GM18517 (cell line): ENCODE results near the gene ACADM.
"Not testable (repeated sequence)": the region's sequence is repeated elsewhere in the genome, so short reads cannot be mapped to it uniquely, and the experiment has no call there.

Source experiments
- ATAC-seq: cut with Tn5 transposase; IDR thresholded peaks from one replicate; pipeline ENCODE4 v1.9.1; 2021; ENCODE audit warnings: mild to moderate bottlenecking, moderate library complexity; ENCODE audit not compliant: unreplicated experiment

The ACADM gene

GRCh38 chr1:75791022-75791421, 66.5 kb downstream of the ACADM start:
- ATAC-seq: no peak

GRCh38 chr1:75792091-75792490, 67.6 kb downstream of the ACADM start:
- no peak for ATAC-seq

DNA sequence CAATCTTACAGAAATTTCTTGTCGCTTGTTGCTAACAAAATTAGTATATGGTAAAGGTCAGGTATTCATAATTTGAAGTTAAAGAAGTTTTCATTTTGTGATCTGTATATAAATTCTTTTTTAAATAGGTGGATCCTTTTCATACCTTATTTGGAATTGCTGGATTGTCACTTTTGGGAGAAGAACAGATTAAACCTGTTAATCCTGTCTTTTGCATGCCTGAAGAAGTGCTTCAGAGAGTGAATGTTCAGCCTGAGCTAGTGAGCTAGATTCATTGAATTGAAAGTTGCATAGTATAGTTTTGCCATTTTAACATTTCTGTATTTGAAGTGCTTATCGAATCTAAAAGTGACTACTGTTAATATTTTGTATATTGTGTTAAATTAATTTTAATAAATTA, 69.9 kb downstream of the ACADM start:
- ATAC-seq: no peak

DNA sequence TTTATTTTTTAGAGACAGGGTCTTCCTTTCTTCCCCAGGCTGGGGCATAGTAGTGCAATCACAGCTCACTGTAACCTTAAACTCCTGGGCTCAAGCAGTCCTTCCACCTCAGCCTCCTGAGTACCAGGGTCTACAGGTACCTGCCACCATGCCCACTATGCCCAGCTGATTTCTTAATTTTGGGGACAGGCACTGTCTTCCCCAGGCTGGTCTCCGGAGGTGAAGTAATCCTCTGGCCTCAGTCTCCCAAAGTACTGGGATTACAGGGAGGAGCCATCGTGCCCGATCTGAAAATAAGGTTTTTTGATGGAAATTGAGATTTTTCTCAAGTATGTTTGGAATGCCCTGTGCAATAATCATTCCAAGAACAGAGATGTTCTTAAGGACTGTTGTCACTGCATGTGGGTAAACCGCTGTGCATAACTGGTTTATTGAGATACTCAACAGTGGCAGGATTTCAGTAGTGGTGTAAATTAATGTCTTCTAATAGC, 71.2 kb downstream of the ACADM start:
- ATAC-seq: no peak

DNA sequence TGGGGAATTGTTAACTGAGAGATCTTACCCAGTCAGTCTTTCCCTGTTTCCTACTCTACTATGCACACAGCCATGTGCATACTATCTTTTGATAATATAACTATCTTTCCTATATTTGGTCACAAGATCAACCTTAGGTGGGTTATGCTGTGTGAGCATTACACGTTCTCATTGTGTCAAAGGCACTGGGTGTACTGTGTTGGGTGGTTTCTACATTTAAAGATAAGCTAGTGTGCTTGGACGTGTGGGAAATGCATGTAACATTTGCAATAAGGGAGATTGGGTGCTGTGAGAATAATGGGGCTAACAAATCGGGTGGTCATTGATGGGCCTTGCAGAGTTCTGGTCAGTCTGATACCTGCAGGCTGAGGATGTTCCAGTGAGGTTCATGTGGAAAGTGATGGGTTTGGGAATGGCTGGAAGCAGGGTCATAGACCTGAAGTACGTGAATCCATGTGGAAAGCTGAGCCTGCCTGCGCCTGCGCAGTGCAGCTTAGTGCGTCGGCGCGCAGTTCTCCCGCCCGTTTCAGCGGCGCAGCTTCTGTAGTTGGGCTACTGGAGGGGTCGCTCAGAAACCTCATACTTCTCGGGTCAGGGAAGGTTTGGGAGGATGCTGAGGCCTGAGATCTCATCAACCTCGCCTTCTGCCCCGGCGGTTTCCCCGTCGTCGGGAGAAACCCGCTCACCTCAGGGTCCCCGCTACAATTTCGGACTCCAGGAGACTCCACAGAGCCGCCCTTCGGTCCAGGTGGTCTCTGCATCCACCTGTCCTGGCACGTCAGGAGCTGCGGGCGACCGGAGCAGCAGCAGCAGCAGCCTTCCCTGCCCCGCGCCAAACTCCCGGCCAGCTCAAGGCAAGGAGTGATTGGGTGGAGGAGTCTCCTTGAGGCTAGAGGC, 72.1 kb downstream of the ACADM start, which contains the start of gene MSH4:
TSS of gene MSH4 (plus strand) at position 507 of the 897 bp plus-strand sequence. CDS start at position 611, 104 bp downstream.
- no peak for ATAC-seq

DNA sequence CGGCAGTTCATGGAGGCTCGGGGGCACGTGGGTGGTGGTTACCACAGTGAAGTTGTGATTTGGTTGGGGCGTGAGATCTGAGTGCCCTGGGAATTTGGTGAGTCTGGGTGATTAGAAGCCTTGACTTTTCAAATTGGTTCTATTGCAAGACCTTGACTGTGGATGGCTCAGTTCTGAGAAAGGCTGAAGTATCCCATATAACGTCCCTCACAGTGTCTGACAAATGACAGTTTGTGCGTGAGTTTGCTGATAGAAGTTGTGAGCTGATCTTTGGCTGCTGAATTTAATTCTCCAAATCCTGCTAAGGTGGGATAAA, 72.7 kb downstream of the ACADM start:
- ATAC-seq: no peak

- no peak for ATAC-seq
Observed at GRCh38 chr1:75797606-75798216, 73.2 kb downstream of the ACADM start.

DNA sequence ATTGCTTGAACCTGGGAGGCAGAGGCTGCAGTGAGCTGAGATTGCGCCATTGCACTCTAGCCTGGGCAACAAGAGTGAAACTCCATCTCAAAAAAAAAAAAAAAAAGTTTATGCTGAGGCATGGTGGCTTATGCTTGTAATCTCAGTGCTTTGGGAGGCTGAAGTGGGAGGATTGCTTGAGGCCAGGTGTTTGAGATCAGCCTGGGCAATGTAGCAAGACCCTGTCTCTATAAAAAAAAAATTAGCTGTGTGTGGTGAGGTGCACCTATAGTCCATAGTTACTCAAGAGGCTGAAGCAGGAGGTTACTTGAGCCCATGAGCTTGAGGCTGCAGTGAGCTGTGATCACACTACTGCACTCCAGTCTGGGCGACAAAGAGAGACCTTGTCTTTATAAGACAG, 77.0 kb downstream of the ACADM start:
- ATAC-seq: not testable (repeated sequence)

DNA sequence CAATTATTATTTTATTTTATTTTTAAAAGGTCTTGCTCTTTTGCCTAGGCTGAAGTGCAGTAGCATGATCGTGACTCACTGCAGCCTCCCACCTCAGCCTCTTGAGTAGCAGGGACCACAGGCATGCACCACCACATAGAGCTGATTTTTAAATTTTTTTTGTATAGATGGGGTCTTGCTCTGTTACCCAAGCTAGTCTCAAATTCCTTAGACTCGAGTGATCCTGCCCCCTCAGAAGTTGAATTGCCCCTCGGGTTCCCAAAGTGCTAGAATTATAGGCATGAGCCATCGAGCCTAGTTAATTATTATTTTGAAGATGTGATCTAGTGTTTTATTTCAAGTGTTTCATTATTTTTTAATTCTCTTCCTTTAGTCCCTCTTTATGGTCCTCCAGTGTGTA, 84.4 kb downstream of the ACADM start:
- ATAC-seq: no peak

DNA sequence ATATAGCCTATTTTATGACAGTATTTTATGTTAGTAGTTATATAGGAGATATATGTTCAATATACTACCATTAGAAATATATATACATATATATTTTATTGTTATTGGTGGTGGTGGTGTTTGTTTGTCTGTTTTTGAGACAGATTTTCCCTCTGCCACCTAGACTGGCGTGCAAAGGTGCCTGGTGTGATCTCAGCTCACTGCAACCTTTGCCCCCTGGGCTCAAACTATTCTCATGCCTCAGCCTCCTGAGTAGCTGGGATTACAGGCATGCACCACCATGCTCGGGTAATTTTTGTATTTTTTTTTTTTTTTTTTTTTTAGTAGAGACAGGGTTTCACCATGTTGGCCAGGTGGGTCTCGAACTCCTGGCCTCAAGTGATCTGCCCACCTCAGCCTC, 85.6 kb downstream of the ACADM start:
- not testable (repeated sequence) for ATAC-seq

GRCh38 chr1:75811211-75811981, 86.9 kb downstream of the ACADM start:
- ATAC-seq: no peak

GRCh38 chr1:75812065-75812464, 87.6 kb downstream of the ACADM start:
- ATAC-seq: no peak
